Measurements from ENCODE around the gene GRB10. TPM values are rescaled to one million over a fixed set of nuclear protein-coding genes. Genes with fewer than 3 reads are reported as not detected.
"Not testable (repeated sequence)": the region's sequence is repeated elsewhere in the genome, so short reads cannot be mapped to it uniquely, and the experiment has no call there.

The GRB10 gene
- total RNA-seq, 1 experiment from 2014 or later, result 0.10 TPM

- DNase-seq (ENCODE audit: low read depth), result no peak
These were observed 228.0 kb downstream of the GRB10 start for GRCh38 chr7:50554431-50555322.

GRCh38 chr7:50553973-50554372 is 228.7 kb downstream of the GRB10 start:
- no peak for DNase-seq (ENCODE audit: low read depth)

- peak; percentile 32 for DNase-seq (ENCODE audit: low read depth)
These were observed 229.8 kb downstream of the GRB10 start for GRCh38 chr7:50552921-50553320.

- DNase-seq (ENCODE audit: low read depth), result no peak
These were observed 230.6 kb downstream of the GRB10 start for GRCh38 chr7:50552139-50552538.

- DNase-seq (ENCODE audit: low read depth), result not testable (repeated sequence)
These were observed 237.1 kb downstream of the GRB10 start for GRCh38 chr7:50545613-50546012.

- DNase-seq (ENCODE audit: low read depth), result no peak
These were observed 237.7 kb downstream of the GRB10 start for GRCh38 chr7:50544992-50545391.

- no peak for DNase-seq (ENCODE audit: low read depth)
These were observed 238.8 kb downstream of the GRB10 start for GRCh38 chr7:50543776-50544442.

GRCh38 chr7:50542132-50542531 is 240.6 kb downstream of the GRB10 start:
- DNase-seq (ENCODE audit: low read depth), result no peak

- no peak for DNase-seq (ENCODE audit: low read depth)
These were observed 241.7 kb downstream of the GRB10 start for GRCh38 chr7:50540785-50541579.

Other genes with a start within 250 kb of the GRB10 start
- gene DDC, start 217.5 kb downstream of the GRB10 start, total RNA-seq (2014; rRNA removed; shearing (Covaris generic)), result not detected in 2 replicates